ENCODE results near the gene PHC1.

Gene PHC1

GRCh38 chr12:8987163-8987562 is 72.9 kb downstream of the PHC1 start:
- no peak for TF ChIP-seq CTCF (IDR thresholded peaks at IDR 0.05)

- no peak for TF ChIP-seq CTCF (IDR thresholded peaks at IDR 0.05)
These were observed 73.4 kb downstream of the PHC1 start for GRCh38 chr12:8987685-8988084.

GRCh38 chr12:8989413-8989812 is 75.1 kb downstream of the PHC1 start, which contains the start of gene KLRG1:
KLRG1 (plus strand) TSS chr12:8989546; CDS start chr12:8989636, 90 bp downstream.
- no peak for TF ChIP-seq CTCF (IDR thresholded peaks at IDR 0.05)

All from LNCAP (cell line).